GM12875 (cell line): ENCODE results near the gene ITLN1.

Source experiments
- H3K4me3 ChIP-seq: one replicate; pipeline ENCODE4 v1.5.1; 2011; ENCODE audit warnings: low read depth, low read length, control low read depth
- TF ChIP-seq, protein P1 (sequence below): IDR thresholded peaks from 2 replicates; pipeline ENCODE4 v1.5.1; 2011; ENCODE audit warnings: low read depth, mild to moderate bottlenecking, control low read depth, inconsistent platforms, low read length, moderate library complexity, borderline replicate concordance; ENCODE audit not compliant: insufficient read depth

The ITLN1 gene

DNA sequence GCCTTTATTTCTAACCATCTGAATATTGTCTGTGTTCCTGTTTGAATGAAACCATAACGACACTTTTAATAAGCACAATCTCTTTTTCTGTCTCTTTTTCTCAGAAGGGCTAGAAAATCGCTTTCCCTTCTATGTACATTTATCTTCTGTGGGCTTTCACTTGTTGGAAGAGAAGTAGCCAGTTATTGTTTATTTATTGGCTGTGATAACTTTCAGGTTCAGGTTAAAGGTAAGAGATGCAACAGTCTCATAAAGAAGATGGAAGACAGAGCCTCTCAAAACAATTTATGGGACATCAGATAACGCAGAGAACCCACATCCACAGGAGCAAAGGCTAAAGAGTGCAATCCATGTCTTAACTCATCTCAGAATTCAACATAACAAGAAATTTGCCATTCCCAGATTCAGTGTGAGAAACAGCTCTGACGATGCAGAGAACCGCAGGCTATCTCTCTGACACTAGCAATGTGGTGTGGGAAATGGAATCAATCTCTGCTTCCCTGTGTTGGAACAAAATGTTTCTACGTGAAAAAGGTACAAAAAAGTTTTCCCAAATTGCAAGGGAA is 18.2 kb downstream of the ITLN1 start:
- TF ChIP-seq, protein P1, sequence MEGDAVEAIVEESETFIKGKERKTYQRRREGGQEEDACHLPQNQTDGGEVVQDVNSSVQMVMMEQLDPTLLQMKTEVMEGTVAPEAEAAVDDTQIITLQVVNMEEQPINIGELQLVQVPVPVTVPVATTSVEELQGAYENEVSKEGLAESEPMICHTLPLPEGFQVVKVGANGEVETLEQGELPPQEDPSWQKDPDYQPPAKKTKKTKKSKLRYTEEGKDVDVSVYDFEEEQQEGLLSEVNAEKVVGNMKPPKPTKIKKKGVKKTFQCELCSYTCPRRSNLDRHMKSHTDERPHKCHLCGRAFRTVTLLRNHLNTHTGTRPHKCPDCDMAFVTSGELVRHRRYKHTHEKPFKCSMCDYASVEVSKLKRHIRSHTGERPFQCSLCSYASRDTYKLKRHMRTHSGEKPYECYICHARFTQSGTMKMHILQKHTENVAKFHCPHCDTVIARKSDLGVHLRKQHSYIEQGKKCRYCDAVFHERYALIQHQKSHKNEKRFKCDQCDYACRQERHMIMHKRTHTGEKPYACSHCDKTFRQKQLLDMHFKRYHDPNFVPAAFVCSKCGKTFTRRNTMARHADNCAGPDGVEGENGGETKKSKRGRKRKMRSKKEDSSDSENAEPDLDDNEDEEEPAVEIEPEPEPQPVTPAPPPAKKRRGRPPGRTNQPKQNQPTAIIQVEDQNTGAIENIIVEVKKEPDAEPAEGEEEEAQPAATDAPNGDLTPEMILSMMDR = no peak

DNA sequence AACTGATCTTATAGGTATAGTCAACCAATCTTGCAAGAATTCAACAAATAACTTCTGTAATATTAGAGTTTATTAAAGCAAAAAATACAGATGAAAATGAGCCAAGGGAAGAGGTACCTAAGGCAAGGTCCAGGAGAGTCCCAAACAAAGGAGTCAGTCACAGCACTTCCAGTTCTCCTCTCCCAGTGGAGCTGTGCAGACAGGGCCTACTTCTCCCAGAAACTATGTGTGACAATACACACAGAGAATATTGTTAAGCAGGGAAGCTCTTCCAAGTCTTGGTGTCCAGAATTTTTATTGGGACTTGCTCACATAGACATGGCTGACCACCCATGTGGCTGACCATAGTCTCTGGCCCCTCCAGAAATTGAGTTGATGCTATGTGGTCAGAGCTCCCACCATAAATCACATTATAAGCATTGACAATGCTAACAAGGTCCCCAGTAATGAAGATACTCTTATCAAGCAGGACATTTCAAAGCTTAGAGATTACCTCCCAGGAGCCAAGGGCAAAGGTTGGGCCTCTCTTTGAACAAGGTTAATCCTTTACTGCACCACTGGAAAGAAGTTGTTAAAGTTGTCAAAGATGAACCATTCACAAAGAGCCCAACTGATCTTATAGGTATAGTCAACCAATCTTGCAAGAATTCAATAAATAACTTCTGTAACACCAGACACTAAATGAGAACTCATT is 18.8 kb downstream of the ITLN1 start:
- H3K4me3 ChIP-seq = no peak overlapping the region
- TF ChIP-seq, protein P1 = no peak

More for the DNA sequence above, 18.2 kb downstream of the ITLN1 start:
- H3K4me3 ChIP-seq = no peak overlapping the region

DNA sequence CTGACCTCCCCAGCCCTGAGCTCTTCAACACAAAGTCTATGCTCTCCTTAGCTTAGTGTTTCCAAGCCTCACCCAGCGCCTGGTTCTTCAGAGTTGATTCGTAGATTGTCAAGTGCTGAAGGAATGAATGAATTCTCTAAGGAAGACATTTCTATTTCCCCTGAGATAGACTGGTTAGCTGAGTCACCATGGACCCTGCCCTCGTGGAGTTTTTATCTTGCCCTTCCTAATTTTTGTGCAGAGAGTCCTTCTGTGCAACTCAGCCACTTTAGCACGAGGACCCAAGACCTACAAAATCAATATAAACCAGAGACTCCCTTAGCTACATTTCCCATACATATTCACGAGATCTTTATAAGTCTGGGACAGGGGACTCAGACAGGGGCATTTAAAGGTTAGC is 19.6 kb downstream of the ITLN1 start:
- no peak overlapping the region for H3K4me3 ChIP-seq
- TF ChIP-seq, protein P1 = no peak

DNA sequence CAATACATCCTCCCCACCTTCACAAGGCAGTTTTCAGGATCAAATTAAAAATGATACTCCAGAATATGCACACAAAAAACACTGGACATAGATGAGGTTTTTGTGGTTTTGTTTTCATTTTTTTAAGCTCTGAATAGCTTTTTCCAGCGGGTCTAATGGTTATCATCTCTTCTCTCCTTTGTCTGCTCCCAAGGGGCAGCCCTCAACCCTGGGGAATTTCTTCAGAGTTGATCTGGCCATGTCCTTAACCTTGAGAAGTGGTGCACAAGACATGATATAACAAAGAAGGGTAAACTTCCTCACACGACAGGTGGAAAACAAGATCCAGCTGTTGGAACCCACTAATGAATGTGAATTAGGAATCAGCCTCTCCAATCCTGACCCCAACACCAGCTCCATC is 20.8 kb downstream of the ITLN1 start:
- TF ChIP-seq, protein P1 = no peak

DNA sequence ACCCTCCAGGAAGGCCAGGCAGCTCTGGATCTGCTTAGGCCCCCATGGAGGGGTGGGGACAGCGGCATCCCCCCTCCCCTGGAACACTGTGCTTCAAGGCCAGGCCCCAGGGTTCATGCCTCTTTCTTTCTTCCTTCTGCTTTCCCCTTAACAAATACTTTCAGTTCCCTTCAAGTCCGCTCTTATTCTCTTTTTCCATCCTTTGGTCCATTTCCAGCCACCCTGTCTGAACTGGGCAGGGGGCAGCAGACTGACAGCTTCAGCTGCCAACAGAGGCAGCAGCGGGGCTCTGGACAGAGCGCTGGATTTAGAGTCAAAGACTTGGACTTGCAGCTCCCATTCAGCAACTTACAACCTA is 21.2 kb downstream of the ITLN1 start:
- H3K4me3 ChIP-seq = no peak overlapping the region
- TF ChIP-seq, protein P1 = no peak

More for the DNA sequence above, 20.8 kb downstream of the ITLN1 start:
- H3K4me3 ChIP-seq = no peak overlapping the region

DNA sequence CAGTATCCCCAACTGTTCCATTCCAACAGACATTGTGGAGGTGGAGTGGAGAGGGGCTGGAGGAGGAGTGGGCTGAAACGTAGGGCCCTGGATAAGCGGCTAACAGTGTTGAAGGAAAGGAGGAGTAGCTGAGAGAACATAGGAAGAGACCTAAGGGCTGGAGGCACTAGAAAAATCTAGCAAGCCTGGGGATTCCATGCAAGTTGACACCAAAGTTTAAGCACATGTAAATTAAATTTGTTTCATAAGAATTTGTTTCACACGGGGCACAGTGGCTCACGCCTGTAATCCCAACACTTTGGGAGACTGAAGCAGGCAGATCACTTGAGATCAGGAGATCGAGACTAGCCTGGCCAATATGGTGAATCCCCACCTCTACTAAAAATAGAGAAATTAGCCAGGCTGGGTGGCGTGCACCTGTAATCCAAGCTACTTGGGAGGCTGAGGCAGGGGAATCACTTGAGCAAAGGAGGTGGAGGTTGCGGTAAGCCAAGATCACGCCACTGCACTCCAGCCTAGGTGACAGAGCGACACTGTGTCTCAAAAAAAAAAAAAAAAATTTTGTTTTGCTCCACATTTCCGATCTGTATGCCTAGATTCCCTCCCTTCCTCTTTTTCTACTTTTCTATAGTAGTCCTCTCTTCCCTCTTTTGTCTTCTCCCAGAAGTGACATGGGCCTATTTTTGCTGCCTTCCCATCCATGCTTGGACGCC is 21.8 kb downstream of the ITLN1 start:
- TF ChIP-seq, protein P1 = no peak
- H3K4me3 ChIP-seq = no peak overlapping the region
